RCC 7860 (cell line): ENCODE measurements around the gene PSMG4.
A peak's percentile ranks its signal among the peaks of the same experiment; 100 is the strongest.

Experiments
- DNase-seq: peaks from one replicate; pipeline ENCODE4 v3.0.0-alpha.2; 2015; ENCODE audit warnings: low spot score
- FAIRE-seq: peaks from 2 replicates; lab custom pipeline; 2012; peaks lifted over from hg19 to GRCh38; lab: Jason Lieb, UNC

Gene PSMG4

GRCh38 chr6:3273707-3274521, 15.2 kb downstream of the PSMG4 start:
- no peak for FAIRE-seq
- no peak for DNase-seq

DNA sequence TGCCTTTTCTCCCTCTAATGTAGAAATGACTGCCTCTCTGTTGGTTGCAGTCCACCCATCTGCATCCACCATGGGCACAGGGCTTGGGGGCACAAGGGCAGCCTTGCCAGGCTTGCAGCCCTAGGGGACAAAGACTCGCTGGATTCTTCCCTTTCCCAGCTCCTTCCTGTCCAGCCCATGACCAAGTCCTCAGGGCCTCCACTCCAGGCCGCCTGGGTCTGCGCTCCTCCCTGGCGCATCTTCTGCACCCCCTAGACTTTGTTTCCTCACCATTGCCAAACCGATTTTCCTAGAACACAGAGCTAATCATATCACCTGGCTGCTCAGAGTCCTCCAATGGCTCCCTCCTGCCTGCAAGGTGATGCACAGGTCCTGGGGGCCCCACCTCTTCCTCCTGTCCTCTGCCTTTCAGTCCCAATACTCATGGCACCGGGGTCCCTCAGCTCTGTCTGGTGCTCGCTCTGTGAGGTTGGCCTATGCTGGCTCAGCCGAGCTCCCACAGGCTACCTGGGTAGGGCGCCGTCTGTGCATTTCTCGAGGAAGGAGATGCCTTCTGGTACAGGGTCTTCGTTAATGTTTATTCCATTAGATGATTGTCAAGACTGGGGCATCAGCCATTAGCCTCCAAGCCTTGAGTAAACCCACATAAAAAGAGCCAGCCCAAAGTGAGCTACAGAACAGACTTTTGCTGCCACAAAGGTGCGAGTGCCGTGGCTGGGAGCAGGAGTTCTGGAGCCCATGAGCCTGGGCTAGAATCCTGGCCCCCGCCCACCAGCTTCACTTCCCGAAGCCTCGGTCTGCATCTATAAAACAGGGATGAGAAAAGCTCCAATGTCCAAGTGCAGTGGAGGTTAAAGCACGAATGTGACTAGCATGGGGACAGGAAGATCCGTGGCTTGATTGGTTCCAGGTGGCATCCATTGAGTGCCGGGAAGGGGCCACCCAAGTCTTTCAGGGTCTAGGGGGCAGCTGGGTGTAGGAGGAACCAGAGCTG, 17.7 kb downstream of the PSMG4 start:
- DNase-seq (no peak), FAIRE-seq (no peak)

GRCh38 chr6:3277251-3277650, 18.5 kb downstream of the PSMG4 start:
- no peak for DNase-seq
- FAIRE-seq = no peak

GRCh38 chr6:3277851-3278416, 19.2 kb downstream of the PSMG4 start:
- no peak for FAIRE-seq
- DNase-seq = no peak

DNA sequence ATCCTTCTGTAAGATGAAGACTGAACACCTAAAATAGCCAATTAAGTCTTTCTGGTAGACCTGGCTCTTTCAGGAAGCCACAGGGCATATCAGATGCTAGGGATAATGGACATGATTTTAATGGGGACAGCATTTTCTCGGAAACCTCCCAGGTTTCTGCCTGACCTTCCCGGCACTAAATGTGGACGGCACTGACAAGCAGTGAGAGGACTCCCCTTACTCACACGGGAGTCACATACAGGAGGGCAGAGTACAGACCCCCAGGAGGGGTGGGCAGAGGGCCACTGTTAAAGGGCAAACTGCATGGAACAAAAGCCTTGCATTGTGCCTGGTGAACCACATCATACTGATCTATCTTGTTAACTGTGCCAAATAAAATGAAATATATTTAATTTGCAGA, 19.9 kb downstream of the PSMG4 start:
- FAIRE-seq = no peak
- DNase-seq = no peak

DNA sequence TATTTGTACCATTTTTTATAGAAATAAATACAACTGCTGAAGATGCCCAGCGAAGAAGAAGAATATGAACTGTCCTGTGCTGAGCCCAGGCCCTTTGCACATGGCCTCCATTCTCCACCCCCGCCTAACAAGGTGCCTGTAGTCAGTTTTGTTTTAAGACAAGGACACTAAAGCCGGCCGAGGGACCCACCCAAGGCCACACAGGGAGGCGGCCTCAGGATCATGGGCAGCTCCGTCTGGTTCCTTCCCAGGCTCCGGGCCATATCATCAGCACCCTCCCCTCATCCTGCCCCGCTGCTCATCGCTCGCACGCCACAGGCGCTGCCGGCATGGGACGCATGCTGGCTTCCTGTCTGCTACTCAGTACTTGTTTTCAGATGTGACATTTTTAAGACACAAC, 21.3 kb downstream of the PSMG4 start:
- FAIRE-seq = no peak
- DNase-seq = no peak

DNA sequence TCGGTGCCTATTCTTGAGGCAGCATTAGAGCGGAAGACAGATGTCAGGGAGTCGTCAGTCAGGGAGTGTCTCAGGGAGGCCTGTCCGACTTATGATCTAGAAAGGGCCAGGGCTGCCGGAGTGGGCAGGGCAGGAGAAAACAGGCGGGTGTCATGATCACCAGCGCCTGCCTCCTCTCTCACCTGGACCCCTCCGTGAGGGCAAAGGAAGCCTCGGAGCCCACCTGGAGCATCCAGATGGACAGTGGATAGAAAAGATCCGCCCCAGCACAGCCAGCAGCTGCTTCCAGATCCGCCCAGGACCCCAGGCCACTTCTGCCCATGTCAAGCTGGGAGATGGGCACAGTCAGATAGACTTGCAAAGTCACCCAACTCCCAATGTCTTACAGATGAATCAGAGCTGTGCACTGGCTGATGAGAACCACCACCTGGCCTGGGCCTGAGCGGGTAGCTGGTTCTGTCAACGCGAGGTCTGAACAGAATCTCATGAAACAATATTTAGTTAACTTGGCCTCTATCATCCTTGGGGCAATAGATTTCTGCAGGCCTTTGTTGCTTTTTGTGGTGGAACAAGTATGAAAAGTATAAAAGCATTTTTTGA, 22.2 kb downstream of the PSMG4 start:
- DNase-seq (no peak), FAIRE-seq (no peak)

DNA sequence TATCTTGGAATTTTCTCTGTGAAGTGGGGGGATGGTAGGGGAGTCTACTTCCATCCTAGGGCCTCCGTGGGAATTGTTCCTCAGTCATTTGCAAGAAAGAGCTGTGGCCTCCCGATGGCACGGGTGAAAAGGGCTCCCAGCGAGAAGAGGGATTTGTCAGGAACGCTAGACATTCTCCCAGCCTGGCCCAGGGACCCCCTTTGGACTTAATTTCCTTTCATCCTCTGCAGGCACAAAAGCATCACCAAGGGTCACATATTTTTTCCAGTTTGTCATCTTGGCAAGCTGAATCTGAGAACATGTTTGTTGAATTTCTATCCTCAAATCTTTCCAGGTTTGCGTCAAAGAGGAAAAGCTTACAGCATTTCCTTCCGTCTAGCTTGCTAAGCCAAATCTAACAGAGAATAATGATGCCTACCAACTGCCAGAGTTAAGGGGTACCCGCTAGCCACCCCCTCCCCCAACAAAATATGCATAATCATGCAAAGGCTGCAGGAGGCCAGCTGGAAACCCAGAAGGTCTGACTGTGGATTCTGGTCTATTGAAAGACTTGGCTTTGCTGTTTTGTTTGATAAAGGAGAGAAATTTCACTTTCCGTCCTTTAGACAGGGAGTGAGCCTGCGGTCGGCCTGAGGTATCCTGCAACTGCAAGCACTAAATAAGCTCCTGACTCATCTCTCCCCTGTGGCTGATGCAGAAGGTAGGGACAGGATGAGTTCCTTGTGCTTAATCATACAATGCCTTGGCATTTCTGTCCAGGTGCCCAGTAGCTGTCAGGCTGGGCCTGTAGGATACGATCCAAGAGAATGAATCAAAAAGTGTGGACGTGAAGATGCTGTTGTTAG, 23.1 kb downstream of the PSMG4 start:
- peak; percentile 48 for DNase-seq
- FAIRE-seq = no peak

- DNase-seq = no peak
- FAIRE-seq = no peak
These were observed 23.9 kb downstream of the PSMG4 start for GRCh38 chr6:3282476-3283236.

- FAIRE-seq (no peak), DNase-seq (no peak)
These were observed 24.5 kb downstream of the PSMG4 start for GRCh38 chr6:3283241-3283640.

DNA sequence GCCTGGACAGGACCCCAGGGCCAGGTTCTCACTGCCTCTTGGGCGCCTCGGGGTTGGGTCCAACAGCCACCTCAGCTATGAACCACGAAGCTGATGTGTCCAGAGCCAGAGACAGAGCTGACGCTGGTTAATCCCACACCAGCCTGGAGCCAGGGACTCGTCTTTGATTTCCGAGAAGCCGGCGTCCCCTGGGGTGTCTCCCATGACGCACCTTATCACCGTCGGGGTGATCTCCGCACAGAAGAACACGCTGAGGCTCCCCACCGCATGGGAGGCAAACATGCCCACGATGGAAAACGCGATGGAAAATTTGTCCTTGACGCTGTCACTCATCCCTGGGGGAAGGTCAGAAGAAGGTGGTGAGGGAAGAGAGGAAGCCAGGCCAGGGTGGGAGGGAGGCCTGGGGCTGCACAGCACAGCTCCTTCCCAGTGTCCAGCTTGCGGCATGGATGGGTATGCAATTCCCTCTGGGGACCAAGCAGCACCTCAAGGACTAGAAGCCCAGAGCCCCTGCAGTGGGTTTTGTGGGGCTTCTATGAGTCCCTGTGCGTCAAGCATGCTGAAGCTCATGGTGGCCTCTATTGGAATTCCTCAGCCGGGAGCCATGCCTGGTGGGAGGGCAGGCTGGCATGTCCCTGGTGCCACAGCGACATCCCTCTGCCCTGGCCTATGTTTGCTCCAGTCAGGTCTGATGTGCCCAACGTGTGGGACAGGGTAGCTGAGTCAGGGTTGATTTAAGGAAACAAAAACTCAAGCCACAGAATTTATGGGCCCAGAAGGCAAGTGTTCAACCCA, 25.1 kb downstream of the PSMG4 start:
- no peak for FAIRE-seq
- DNase-seq = no peak

- no peak for DNase-seq
- no peak for FAIRE-seq
These were observed 25.7 kb downstream of the PSMG4 start for GRCh38 chr6:3284436-3284876.

- FAIRE-seq (no peak), DNase-seq (no peak)
These were observed 26.4 kb downstream of the PSMG4 start for GRCh38 chr6:3285049-3285639.

DNA sequence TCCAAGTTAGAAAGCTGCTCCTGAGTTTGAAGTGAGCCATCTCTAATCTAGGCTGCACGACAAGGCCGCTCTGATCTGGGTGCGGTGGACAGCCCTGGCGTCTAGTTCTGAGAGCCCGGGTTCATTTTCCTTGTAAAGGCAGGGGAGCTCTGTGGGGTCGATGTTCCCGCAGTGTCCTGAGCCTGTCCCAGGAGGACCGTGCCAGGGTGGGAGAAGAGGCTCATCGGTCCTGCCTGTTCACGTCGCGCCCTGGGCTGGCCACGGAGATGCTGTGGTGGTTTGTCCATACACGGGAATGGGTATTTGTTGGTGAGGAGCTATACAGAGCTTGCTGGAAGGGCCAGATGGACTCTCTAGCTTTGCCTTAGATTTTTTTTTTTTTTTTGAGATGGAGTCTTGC, 27.0 kb downstream of the PSMG4 start:
- DNase-seq (no peak), FAIRE-seq (no peak)

GRCh38 chr6:3286641-3287171, 28.0 kb downstream of the PSMG4 start:
- FAIRE-seq = no peak
- no peak for DNase-seq

DNA sequence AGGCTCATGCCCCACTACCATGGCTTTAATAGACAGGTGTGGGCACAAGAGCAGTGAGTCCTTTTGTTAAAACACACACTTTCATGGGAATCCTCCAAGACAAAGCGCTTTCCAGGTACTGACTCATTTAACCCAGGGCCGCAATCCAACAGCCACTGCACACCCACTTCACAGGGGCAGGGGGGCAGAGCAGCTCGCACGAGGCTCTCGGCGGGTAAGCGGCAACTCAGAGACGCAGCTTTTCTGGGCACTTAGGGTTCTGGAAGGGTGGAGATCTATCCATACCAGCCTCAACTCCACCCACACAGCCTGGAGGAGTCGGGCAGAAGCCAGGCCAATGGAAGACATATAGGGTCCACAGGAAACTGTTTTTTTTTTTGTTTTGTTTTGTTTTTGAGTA, 28.6 kb downstream of the PSMG4 start:
- FAIRE-seq (no peak), DNase-seq (no peak)

- FAIRE-seq (no peak), DNase-seq (no peak)
These were observed 29.4 kb downstream of the PSMG4 start for GRCh38 chr6:3287976-3288707.
